ENCODE results near the gene SEMA3G.

SEMA3G gene

GRCh38 chr3:52393959-52394670 lies 50.8 kb downstream of the SEMA3G start:
- DNase-seq: no peak

DNA sequence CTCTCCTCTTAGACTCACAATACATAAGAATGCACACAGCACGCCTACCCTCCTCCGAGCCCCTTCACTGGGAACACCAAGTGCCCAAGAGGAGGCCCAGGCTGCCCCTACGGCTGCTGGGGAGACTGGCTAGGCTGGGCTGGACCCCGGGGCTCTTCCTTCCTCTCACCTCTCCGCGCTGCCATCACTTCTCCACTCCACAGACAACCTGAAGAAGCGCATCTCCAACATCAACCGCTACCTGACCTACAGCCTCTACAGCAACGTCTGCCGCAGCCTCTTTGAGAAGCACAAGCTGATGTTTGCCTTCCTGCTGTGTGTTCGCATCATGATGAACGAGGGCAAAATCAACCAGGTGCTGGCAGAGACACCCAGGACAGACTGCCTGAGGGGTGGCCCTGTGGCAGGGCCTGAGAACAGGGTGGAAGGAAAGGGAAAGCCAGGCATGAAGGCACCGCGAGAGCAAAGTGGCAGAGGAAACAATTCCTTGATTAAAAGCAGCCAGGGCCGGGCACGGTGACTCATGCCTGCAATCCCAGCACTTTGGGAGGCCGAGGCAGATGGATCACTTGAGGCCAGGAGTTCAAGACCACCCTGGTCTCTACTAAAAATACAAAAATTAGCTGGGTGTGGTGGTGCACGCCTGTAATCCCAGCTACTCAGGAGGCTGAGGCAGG lies 51.6 kb downstream of the SEMA3G start:
- DNase-seq: no peak

DNA sequence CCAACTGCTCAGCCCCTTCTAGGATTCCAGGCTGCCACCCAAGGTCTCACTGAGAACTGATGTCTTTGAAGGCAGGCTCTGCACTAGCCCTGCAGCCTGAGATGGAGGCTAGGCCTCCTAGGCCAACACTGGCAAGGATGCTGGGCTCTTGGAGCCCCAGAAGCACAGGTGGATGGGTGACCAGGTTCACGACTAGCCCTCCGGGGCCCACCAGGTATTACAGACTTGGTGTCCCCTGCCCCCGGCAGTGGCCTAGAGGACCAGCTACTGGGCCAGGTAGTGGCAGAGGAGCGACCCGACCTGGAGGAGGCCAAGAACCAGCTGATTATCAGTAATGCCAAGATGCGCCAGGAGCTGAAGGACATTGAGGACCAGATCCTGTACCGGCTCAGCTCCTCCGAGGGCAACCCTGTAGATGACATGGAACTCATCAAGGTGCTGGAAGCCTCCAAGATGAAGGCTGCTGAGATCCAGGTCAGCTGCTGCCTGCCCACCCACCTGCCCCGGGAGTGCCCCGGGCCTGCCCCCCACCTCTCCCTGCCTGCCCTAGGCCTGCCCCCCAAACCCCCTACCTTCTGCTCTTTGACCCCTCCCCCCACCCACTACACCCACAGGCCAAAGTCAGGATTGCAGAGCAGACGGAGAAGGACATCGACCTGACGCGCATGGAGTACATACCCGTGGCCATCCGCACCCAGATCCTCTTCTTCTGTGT lies 52.5 kb downstream of the SEMA3G start:
- no peak for DNase-seq

- no peak for DNase-seq
Measured at GRCh38 chr3:52391096-52391495, 53.8 kb downstream of the SEMA3G start.

DNA sequence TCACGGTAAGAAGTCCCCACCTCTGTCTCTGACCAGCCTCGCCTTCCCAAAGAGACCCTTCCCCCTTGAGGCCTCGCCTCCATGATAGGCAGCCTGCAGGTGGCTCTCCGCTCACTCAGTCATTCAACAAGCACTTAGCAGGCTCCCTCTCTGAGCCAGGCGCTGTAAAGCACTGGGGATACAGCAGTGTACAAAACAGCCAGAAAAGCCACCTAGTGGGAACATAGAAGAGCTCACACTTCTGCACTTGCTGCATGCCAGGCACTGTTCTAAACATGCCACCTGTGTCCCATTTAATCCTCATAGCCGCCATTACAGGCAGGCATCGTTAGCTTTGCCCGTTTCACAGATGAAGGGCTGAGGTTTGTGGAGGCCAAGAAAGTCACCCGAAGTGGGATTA lies 56.0 kb downstream of the SEMA3G start:
- no peak for DNase-seq

GRCh38 chr3:52388348-52388821 lies 56.5 kb downstream of the SEMA3G start:
- DNase-seq: no peak

- no peak for DNase-seq
Measured at GRCh38 chr3:52387481-52387880, 57.4 kb downstream of the SEMA3G start.

- no peak for DNase-seq
Measured at GRCh38 chr3:52385157-52385556, 59.7 kb downstream of the SEMA3G start.

DNA sequence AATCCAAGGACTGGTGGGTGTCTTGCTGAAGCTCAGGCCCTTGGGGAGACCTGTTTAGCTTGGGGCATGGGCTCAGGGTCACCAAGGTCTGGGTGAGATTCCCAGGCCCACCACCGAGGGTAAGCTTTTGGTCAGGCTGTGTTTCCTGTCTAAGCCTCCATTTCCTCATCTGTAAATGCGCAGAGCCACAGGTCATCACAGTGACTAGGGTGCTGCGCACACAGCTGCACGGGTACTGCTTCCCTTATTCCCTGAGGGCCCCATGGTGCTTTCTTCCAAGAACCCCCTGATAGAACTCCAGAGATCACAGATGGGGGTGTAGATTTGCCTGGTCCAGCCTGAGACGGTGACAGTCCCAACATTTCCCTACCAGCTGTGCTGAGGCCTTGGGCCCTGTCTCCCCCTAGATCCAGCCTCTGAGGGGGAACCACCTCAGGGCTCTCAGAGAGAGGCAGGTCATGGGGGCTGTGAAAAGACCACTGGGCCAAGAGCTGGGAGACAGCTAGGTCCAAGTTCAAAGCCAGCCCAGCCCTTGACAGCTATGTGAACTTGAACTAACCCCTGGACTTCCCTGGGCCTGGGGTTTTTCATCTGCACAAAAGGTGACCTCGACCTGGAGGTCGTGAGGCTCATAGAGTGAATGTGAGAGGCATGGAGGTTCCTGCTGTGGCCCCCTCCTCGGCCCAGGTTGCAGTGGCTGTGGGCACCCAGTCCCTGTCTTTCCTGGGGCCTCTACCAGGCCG lies 60.7 kb downstream of the SEMA3G start:
- DNase-seq: no peak

- no peak for DNase-seq
Measured at GRCh38 chr3:52383446-52383845, 61.5 kb downstream of the SEMA3G start.
